Endothelial cell of umbilical vein (primary cell): Measurements from ENCODE around the gene TOP3A.

Experiments
- CTCF ChIP-seq, 2 donors: IDR thresholded peaks; 1 replicate in 1 of 2; 2 replicates in 1 of 2; pipeline ENCODE4 v1.5.1; 2011; ENCODE audit warnings: low read length in 2 of 2, mild to moderate bottlenecking in 2 of 2, moderate library complexity in 2 of 2, control low read depth in 1 of 2, inconsistent platforms in 1 of 2, low read depth in 1 of 2; ENCODE audit not compliant: insufficient read depth in 1 of 2; ENCODE audit errors: extremely low read depth in 1 of 2
- EZH2 ChIP-seq: IDR thresholded peaks from 2 replicates; pipeline ENCODE4 v1.6.1; 2012; ENCODE audit warnings: borderline replicate concordance, low read depth, mild to moderate bottlenecking, moderate library complexity, low read length, inconsistent platforms; ENCODE audit not compliant: severe bottlenecking
- FOS ChIP-seq: IDR thresholded peaks from 2 replicates; pipeline ENCODE4 v1.6.1; 2011; ENCODE audit warnings: mild to moderate bottlenecking, low read length, moderate library complexity, borderline replicate concordance; ENCODE audit not compliant: insufficient read depth
- GATA2 ChIP-seq: IDR thresholded peaks from 2 replicates; pipeline ENCODE4 v1.7.0; 2011; ENCODE audit warnings: low read depth, mild to moderate bottlenecking, moderate library complexity, mixed read lengths, low read length; ENCODE audit not compliant: insufficient read length, insufficient read depth
- JUN ChIP-seq: IDR thresholded peaks from 2 replicates; pipeline ENCODE4 v1.6.1; 2011; ENCODE audit warnings: borderline replicate concordance, low read depth; ENCODE audit not compliant: insufficient read length, insufficient read depth
- MAX ChIP-seq: IDR thresholded peaks from 2 replicates; pipeline ENCODE4 v1.6.1; 2011; ENCODE audit not compliant: insufficient read depth, insufficient read length
- MYC ChIP-seq: IDR thresholded peaks from one replicate; pipeline ENCODE4 v1.6.1; 2011; ENCODE audit warnings: mild to moderate bottlenecking, low read depth, low read length
- POLR2A ChIP-seq: IDR thresholded peaks from 2 replicates; pipeline ENCODE4 v1.6.1; 2012; ENCODE audit warnings: low read depth, mild to moderate bottlenecking, control low read depth, low read length
- POLR2AphosphoS5 ChIP-seq: IDR thresholded peaks from 2 replicates; pipeline ENCODE4 v1.6.1; 2012; ENCODE audit warnings: low read depth, mild to moderate bottlenecking, control low read depth, low read length, moderate library complexity; ENCODE audit not compliant: insufficient read depth

GRCh38 chr17:18353541-18353940 is 38.7 kb upstream of the TOP3A start:
- TF ChIP-seq EZH2 (no peak), CTCF (IDR thresholded peaks at IDR 0.05; ENCODE audit: extremely low read depth in 1 of 2, insufficient read depth in 1 of 2, low read depth in 1 of 2, low read length in 2 of 2) (no peak), POLR2A (no peak), POLR2AphosphoS5 (no peak), JUN (no peak), MAX (no peak), GATA2 (no peak), MYC (no peak), FOS (no peak)
